ENCODE results near the gene SLC22A13.

DNA sequence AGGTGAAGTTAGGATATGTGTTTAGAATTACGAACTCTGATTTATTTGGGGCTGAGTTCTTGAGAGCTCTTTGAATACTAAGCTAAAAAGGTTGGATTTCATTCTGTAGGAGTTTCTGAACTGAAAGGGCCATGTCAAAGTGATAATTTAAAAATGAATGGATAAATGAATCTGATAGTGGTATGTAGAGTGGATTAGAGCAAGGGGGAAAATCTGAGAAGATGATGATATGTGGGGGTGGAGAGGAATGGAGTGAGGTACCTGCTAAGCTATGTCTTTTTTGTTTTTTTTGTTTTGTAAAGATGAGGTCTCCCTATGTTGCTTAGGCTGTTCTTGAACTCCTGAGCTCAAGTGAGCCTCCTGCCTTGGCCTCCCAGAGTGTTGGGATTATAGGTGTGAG is 44.6 kb upstream of the SLC22A13 start:
- TF ChIP-seq, protein P1, sequence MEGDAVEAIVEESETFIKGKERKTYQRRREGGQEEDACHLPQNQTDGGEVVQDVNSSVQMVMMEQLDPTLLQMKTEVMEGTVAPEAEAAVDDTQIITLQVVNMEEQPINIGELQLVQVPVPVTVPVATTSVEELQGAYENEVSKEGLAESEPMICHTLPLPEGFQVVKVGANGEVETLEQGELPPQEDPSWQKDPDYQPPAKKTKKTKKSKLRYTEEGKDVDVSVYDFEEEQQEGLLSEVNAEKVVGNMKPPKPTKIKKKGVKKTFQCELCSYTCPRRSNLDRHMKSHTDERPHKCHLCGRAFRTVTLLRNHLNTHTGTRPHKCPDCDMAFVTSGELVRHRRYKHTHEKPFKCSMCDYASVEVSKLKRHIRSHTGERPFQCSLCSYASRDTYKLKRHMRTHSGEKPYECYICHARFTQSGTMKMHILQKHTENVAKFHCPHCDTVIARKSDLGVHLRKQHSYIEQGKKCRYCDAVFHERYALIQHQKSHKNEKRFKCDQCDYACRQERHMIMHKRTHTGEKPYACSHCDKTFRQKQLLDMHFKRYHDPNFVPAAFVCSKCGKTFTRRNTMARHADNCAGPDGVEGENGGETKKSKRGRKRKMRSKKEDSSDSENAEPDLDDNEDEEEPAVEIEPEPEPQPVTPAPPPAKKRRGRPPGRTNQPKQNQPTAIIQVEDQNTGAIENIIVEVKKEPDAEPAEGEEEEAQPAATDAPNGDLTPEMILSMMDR (IDR thresholded peaks at IDR 0.05; ENCODE audit: extremely low read depth in 1 of 2, insufficient read depth in 1 of 2, low read depth in 1 of 2, low read length in 2 of 2): no peak
- TF ChIP-seq, protein P2, sequence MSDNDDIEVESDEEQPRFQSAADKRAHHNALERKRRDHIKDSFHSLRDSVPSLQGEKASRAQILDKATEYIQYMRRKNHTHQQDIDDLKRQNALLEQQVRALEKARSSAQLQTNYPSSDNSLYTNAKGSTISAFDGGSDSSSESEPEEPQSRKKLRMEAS (IDR thresholded peaks at IDR 0.05; ENCODE audit: insufficient read depth, insufficient read length): no peak
- TF ChIP-seq POLR2A (IDR thresholded peaks at IDR 0.05; ENCODE audit: low read depth, low read length) (no peak), EZH2 (IDR thresholded peaks at IDR 0.05; ENCODE audit: borderline replicate concordance, low read depth, low read length, severe bottlenecking) (no peak)

All from endothelial cell of umbilical vein (primary cell).